ENCODE measurements around the gene NTNG2.
A peak's percentile ranks its signal among the peaks of the same experiment; 100 is the strongest.

NTNG2 gene

GRCh38 chr9:132241840-132242620 is 80.2 kb downstream of the NTNG2 start (continued):
- no peak for TF ChIP-seq ZSCAN30 (tag by site-specific recombination; IDR thresholded peaks at IDR 0.05)
- peak; percentile 60 for TF ChIP-seq GLIS2 (tag by site-specific recombination; IDR thresholded peaks at IDR 0.05)
- peak; percentile 60 for TF ChIP-seq ZXDB (tag by site-specific recombination; IDR thresholded peaks at IDR 0.05)
- TF ChIP-seq ZNF112 (tag by site-specific recombination; IDR thresholded peaks at IDR 0.05): no peak
- TF ChIP-seq SCRT2 (tag by site-specific recombination; IDR thresholded peaks at IDR 0.05): no peak
- TF ChIP-seq ZIC2 (tag by site-specific recombination; IDR thresholded peaks at IDR 0.05): peak; percentile 45
- no peak for TF ChIP-seq ZNF223 (tag by site-specific recombination; IDR thresholded peaks at IDR 0.05)
- peak; percentile 7; the same call in 1 of the 2 replicates for TF ChIP-seq ZNF600 (tag by site-specific recombination; IDR thresholded peaks at IDR 0.05)
- no peak for TF ChIP-seq ZNF416 (tag by site-specific recombination; IDR thresholded peaks at IDR 0.05)
- TF ChIP-seq ZBTB8A (tag by site-specific recombination; IDR thresholded peaks at IDR 0.05): no peak; the same call in 1 of the 2 replicates
- no peak for TF ChIP-seq HOXD13 (CRISPR knock-in tag; IDR thresholded peaks at IDR 0.05; ENCODE audit: borderline replicate concordance)
- TF ChIP-seq ZNF624 (tag by site-specific recombination; IDR thresholded peaks at IDR 0.05): no peak
- no peak for TF ChIP-seq ZNF114 (tag by site-specific recombination; IDR thresholded peaks at IDR 0.05)
- no peak for TF ChIP-seq YY2 (tag by site-specific recombination; IDR thresholded peaks at IDR 0.05)
- no peak for TF ChIP-seq ZBTB7A (tag by site-specific recombination; IDR thresholded peaks at IDR 0.05; ENCODE audit: low read depth)
- TF ChIP-seq ZNF548 (tag by site-specific recombination; IDR thresholded peaks at IDR 0.05): no peak
- TF ChIP-seq ZNF518A (tag by site-specific recombination; conservative IDR thresholded peaks at IDR 0.05; ENCODE audit: low read depth): no peak
- TF ChIP-seq PATZ1 (tag by site-specific recombination; IDR thresholded peaks at IDR 0.05): peak; percentile 60; the same call in 1 of the 2 replicates
- TF ChIP-seq ZBTB26 (tag by site-specific recombination; optimal IDR thresholded peaks at IDR 0.05): peak; percentile 84
- no peak for TF ChIP-seq ZNF157 (tag by site-specific recombination; IDR thresholded peaks at IDR 0.05)
- no peak for TF ChIP-seq GLIS1 (tag by site-specific recombination; IDR thresholded peaks at IDR 0.05)
- TF ChIP-seq EGR2 (tag by site-specific recombination; IDR thresholded peaks at IDR 0.05; ENCODE audit: low read depth): peak; percentile 67; the same call in 1 of the 2 replicates
- peak; percentile 49; the same call in 1 of the 2 replicates for TF ChIP-seq ZFHX2 (tag by site-specific recombination; conservative IDR thresholded peaks at IDR 0.05)
- TF ChIP-seq PRDM10 (tag by site-specific recombination; IDR thresholded peaks at IDR 0.05): no peak
- no peak for TF ChIP-seq ZNF76 (tag by site-specific recombination; IDR thresholded peaks at IDR 0.05; ENCODE audit: borderline replicate concordance, low read depth)
- no peak for TF ChIP-seq ZSCAN18 (tag by site-specific recombination; IDR thresholded peaks at IDR 0.05)
- peak; percentile 95 for TF ChIP-seq ZNF335 (tag by site-specific recombination; conservative IDR thresholded peaks at IDR 0.05)
